ENCODE measurements around the gene ELMO1. TPM values are rescaled to one million over a fixed set of nuclear protein-coding genes. Genes with fewer than 3 reads are reported as not detected.

The ELMO1 gene
- total RNA-seq, 2 experiments from 2014 or later, result 65.2 to 67.7 TPM

DNA sequence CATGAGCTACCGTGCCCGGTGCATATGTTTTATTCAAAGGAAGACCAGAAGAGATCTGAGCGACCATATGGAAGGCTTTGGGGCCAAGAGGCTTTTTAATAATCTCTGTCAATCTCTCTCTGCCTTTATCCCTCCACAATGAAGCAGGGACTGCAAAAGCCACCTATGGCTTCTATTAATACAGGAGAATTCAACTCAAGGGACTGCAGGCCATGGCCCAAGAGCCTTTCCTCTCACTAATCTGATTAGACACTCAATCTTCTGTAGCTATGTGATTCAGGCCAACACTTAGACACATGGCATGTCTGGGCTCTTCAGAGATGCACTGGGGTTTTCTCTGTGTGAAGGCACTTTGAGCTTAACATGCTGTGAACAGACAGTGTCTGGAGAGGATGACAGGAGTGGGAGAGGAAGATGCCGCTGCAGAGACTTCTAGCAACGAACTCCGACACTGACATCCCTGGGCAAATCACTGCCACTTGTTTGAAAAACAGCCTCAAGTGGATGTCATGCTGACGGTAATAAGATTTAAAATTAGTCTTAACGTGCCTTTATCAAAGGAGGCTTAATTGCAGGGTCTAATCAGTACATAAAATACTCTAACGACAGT, 609.9 kb downstream of the ELMO1 start:
- POLR2A ChIA-PET, result no interaction called here
- CTCF ChIA-PET, result no interaction called here

DNA sequence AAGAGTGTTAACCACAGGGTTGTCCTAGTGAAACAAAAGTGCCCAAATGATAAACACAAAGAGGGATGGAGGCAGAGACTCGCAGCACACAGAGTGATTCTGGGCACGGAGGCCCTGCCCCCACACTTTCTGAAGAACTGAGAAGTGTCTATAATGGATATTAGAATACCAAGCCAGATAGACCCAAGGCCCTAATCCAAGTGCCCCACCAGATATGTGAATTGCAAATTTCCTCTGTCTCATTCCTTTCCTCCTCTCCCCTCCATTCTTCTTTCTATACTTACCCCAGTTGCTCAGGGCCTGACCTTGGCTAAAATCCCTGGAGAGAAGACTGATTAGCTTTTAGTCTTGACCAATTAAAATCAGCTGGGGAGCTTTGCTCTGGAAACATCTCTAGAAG, 617.6 kb downstream of the ELMO1 start:
- CTCF ChIA-PET, result no interaction called here
- POLR2A ChIA-PET, result no interaction called here

DNA sequence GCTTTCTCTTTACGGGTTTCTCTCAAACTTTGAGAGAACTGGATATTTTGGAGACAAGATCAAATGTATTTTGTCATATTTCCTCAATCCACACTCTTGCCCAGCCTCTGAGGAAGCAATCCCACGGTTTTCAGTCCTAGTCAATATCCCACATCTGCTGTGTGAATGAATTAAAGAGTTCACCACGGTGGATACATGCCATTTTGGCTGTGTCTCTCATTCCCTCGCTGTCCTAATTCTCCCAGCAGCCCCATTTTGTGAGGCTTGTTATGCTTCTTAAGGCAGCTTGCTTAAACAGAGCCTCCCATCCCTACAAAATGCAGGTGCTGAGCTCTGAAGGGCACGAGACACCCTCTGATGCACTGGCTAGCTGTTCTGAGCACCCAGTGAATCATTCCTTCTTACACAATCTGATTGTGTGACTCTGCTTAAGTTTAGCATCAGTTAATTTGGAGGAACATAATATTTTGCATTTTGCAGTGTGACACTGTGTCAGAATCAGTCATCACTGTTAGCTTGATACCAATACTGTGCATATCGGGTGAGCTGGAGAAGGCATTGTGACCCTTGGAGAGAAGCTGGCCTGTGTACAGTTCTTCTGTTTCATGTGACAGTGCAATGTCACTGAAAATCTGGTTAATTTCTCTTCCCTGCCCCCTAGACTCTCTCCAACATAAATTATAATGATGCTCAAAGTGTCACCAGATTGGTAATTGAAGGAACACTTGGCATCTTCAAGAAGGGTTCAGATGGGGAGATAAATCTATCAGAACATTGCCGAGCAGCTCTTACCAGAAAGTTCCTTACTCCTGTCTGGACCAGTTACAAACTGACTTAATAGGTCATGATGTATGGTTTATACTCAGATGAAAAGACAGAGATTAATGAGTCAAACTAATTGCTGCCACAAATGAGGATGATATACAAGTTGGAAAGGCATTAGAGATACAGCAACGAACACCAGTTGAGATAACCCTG, 620.6 kb downstream of the ELMO1 start:
- CTCF ChIA-PET, result no interaction called here
- POLR2A ChIA-PET, result no interaction called here

DNA sequence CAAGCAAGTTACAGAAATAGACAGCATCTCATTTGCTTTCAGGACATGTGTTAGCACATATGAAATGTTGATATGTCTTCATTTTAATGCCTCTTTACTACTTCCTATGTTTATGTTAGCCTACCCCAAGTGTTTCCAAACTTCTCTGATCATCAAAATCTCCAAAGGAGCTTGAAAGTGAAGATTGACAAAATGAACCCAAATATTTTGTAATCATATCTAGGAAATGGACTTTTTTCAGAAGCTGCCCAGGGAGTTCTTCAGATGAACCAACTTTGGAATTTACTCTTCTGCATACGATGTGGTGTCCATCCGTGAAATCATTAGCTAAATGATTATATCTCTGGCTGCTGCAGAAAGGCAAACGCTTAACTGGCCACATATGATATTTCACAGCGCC, 623.2 kb downstream of the ELMO1 start:
- CTCF ChIA-PET, result no interaction called here
- POLR2A ChIA-PET, result no interaction called here

DNA sequence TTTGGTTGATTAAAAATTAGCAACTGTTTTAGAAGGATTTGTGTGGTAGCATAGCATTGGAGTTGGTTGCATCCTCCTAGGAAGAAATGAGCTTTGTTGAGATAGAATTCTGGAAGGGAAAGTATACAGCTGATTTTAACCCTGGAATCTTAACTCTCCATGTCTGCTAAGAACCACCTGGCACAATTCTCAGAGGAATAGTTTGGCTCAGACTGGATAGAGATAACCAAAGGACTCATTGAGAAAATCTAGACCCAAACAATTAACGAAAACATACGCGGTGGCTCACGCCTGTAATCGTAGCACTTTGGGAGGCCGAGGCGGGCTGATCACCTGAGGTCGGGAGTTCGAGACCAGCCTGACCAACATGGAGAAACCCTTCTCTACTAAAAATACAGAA, 625.3 kb downstream of the ELMO1 start:
- ChIA-PET POLR2A (no interaction called here), CTCF (no interaction called here)

DNA sequence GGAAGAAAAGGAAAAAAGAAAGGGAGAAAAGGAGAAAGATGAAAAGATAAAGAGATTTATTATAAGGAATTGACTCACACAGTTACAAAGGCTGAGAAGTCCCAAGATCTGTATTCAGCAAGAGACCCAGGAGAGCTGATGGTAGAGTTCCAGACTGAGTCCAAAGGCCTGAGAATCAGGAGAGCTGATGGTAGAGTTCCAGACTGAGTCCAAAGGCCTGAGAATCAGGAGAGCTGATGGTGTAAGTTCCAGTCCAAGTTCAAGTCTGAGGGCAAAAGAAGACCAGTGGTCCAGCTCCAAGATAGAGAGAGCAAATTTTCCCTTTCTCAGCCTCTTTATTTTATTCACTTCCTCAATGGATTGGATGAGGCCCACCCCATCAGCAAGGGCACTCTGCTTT, 627.0 kb downstream of the ELMO1 start:
- ChIA-PET POLR2A (no interaction called here), CTCF (no interaction called here)

DNA sequence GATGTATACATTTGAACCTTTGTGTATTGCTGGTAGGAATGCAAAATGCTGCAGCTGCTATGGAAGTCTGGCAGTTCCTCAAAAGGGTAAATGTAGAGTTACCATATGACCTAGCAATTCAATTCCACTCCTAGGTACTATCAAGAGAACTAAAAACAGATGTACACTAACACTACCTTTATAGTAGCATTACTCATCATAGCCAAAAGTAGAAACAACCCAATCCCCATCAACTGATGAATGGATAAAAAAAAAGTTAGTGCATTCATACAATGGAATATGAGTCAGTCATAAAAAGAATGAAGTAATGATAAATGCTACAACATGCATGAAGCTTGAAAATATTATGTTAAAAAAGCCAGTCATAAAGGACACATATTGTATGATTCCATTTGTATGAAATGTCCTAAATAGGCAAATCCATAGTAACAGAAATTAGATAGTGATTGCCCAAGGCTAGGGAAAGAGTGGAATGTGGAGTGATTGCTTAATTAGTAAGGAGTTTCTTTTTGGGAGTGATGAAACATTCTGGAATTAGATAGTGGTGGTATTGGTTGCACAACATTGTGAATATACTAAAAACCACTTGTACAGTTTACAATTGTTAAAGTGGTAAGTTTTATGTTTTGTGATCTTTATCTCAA, 628.0 kb downstream of the ELMO1 start:
- ChIA-PET POLR2A (no interaction called here), CTCF (no interaction called here)

DNA sequence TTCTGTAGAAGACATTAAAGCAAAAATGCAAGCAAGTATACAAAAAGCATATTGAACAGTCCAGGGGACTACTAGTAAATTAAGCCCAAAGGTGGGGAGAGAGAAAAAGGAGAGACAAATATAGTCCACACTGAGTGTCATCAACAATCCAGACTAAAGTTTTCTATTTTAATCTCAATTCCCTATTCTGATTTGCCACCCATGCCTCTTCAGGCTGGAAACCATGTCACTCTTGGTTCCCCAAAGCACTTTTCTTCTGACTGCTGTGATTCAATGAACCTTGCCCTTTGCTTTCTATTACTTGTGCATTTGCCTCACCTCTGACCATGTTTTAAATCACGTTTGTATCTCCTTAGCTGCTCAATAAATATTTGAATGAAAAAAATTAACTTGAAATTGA, 629.0 kb downstream of the ELMO1 start:
- CTCF ChIA-PET, result no interaction called here
- POLR2A ChIA-PET, result no interaction called here

DNA sequence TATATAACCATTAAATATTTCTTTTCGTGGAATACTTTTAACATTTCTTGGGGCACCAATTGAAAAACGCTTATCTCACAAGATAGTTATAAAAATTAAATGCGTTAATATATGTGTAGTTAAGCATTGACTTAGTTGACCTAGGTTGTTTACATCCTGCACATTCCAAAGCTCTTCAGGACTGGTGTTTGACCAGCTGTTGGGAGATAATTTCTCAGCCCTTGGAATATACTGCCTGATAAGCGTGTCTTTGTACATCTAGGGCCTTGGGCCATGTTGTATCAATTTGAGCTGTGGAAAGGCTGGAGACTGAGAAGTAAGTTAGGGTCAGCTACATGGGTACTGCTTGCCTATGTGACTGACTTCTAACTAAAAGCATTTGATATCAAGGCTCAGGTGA, 634.4 kb downstream of the ELMO1 start:
- POLR2A ChIA-PET, result no interaction called here

DNA sequence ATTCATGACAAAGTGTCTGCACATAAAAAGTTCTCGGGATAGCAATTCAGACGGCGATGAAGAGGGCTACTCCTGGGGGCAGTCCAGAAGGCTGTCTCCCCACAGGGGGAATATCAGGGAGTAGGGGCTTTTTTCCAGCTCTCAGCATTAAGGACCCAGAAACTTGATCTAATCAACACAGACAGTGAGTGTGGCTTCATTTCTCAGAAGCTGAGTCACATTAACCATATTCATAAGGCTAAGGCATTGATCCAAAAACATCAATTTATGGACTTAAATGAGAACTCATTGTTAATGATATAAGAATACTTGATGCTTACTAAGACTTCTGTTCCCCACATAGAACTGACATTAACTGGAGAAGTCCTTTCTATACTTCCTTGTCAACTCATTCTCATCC, 636.9 kb downstream of the ELMO1 start:
- CTCF ChIA-PET, result interaction anchor here (0.6 kb wide), 1 partner anchor 420 kb away, joined by 3 read pairs; no protein-coding TSS in a partner anchor
- POLR2A ChIA-PET, result no interaction called here

More for the DNA sequence above, 634.4 kb downstream of the ELMO1 start:
- CTCF ChIA-PET, result interaction anchor here (0.6 kb wide), 1 partner anchor 562 kb away, joined by 5 read pairs; no protein-coding TSS in a partner anchor

DNA sequence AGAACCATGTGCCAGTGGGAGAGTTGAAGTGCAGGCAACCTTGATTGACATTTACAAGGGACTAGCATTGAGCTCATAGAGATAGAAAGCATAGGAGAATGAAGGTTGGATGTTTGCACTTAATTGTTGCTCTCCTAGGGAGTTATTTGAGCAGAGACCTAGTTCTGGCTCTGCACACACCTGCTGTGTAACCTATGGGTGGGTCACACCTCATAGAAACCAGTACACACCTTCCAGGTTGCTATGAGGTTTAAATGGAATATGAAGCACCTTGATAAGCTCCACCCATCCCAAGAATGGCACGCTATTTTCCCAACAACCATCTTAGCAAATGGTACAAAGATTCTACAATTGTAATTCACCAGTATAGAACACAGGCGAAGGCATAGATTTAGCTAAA, 638.2 kb downstream of the ELMO1 start:
- ChIA-PET POLR2A (no interaction called here), CTCF (no interaction called here)

DNA sequence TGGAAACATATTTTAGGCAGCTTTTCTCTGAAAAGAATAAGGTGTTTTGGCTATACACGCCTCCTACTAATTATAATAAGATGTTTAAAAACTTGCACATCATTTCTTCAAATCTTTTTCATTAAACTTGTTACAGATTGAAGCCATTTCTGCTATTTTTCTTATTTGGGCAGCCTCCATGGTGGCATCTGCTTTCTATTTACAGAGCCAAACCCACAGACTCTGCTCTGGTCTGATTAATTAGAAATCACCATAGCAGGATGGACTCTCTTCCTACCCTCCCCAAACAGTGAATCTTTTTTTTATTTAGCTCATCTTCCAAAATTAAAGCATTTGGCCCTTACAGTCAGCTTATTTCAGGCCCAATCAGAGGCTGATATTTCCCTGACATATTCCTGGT, 638.6 kb downstream of the ELMO1 start:
- ChIA-PET CTCF (no interaction called here), POLR2A (no interaction called here)

DNA sequence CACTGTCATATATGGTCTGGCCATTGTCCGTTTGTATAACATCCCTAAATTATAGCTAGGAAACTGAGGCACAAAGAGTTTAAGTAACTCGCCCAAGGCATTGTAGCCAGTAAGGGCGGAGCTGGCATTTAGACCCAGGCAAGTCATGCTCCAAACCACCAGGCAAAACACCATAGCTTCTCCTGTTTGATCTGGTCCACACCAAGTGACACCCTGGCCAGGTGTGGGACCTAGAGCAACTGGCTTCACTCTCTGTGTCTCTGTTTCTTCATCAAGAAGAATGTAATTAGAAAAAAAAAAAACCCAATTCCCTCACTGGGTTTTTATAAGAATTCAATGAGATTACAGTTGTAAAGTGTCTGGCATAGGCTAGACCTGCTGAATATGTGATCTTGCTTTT, 639.2 kb downstream of the ELMO1 start:
- CTCF ChIA-PET, result no interaction called here
- POLR2A ChIA-PET, result interaction anchor here (0.7 kb wide), 1 partner anchor 120 kb away, joined by 4 read pairs; no protein-coding TSS in a partner anchor

DNA sequence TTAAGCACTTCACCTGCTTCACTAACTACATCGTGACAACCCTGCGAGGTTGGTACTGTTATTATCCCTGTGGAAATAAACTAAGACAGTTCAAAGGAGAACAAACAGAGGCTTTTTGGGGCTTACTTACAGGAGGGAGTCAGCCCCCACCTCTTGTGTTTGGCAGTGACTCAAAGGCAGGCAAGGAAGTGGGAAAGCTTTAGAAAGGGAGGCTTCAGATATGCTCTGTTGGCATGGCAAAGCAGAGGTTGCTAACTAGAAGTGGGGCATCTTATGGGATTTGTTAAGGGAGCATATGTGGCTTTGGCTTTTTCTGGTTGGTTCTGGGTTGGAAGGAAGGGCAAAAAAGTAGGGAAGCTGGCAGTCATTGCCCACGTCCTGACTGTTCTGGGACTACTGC, 639.6 kb downstream of the ELMO1 start:
- CTCF ChIA-PET, result no interaction called here
- POLR2A ChIA-PET, result interaction anchor here (0.7 kb wide), 1 partner anchor 121 kb away, joined by 4 read pairs; no protein-coding TSS in a partner anchor

DNA sequence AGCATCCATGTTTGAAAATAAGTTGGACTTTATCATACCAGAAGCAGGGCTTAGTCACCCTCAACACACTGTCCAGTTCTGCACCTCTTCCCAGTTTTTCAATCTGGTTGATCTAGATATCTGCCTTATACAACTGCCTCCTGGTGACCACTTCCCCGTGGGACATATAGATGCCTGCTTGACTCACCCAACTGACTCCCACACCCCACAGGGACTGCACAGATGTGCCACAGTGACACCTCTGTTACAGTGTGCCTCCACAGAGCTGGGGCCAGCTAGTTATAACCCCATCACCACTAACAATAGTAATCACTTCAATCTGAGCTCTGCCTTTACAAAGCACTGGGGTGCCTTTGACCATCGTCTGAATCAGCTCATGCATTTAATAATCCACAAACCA, 641.8 kb downstream of the ELMO1 start:
- ChIA-PET POLR2A (no interaction called here), CTCF (no interaction called here)

Other genes starting within 250 kb of the ELMO1 start
- not detected for gene GPR141, start 234.9 kb upstream of the ELMO1 start, total RNA-seq

All from activated CD8-positive, alpha-beta memory T cell treated with anti-CD3 and anti-CD28 coated beads for 36 hours (primary cell).